ENCODE data around the gene USP47. TPM values are rescaled to one million over a fixed set of nuclear protein-coding genes. Genes with fewer than 3 reads are reported as not detected.
A peak's percentile ranks its signal among the peaks of the same experiment; 100 is the strongest.

Gene USP47
- total RNA-seq, 1 donor from 2014 or later = 46.1 TPM

DNA sequence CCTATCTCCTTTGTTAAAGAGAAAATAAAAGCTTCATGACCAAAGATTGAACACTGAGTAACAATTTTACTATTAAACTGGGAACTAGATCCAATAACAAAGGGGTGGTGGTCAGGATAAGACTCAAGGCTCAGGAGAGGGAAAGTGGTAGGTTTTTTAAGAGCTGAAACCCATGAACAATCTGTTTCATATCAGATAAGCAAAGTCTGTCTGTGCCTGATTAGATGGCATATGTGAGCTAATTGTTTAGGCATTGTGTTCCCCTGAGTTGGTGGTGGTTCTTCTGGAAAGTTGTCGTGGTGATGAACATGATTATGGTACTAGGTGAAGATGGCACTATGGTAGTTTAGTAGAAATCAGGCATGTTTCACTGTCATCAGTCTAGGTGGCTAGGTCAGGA lies 24.4 kb downstream of the USP47 start:
- H3K9me3 Mint-ChIP-seq (ENCODE audit: unreplicated experiment) = peaks cover 13% of the 10 kb centered on the region
- no peak overlapping the region for H3K4me3 Mint-ChIP-seq (ENCODE audit: unreplicated experiment)
- H3K36me3 Mint-ChIP-seq (ENCODE audit: unreplicated experiment) = peaks cover 17% of the 10 kb centered on the region
- H3K4me1 Mint-ChIP-seq (ENCODE audit: unreplicated experiment) = peaks cover 26% of the 10 kb centered on the region
- TF ChIP-seq, protein P1, sequence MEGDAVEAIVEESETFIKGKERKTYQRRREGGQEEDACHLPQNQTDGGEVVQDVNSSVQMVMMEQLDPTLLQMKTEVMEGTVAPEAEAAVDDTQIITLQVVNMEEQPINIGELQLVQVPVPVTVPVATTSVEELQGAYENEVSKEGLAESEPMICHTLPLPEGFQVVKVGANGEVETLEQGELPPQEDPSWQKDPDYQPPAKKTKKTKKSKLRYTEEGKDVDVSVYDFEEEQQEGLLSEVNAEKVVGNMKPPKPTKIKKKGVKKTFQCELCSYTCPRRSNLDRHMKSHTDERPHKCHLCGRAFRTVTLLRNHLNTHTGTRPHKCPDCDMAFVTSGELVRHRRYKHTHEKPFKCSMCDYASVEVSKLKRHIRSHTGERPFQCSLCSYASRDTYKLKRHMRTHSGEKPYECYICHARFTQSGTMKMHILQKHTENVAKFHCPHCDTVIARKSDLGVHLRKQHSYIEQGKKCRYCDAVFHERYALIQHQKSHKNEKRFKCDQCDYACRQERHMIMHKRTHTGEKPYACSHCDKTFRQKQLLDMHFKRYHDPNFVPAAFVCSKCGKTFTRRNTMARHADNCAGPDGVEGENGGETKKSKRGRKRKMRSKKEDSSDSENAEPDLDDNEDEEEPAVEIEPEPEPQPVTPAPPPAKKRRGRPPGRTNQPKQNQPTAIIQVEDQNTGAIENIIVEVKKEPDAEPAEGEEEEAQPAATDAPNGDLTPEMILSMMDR (IDR thresholded peaks at IDR 0.05) = no peak
- no peak for DNase-seq (ENCODE audit: extremely low spot score, unreplicated experiment)
- H3K27me3 Mint-ChIP-seq (ENCODE audit: unreplicated experiment) = no peaks in the 10 kb centered on the region
- no peak overlapping the region for H3K27ac Mint-ChIP-seq (ENCODE audit: unreplicated experiment)

DNA sequence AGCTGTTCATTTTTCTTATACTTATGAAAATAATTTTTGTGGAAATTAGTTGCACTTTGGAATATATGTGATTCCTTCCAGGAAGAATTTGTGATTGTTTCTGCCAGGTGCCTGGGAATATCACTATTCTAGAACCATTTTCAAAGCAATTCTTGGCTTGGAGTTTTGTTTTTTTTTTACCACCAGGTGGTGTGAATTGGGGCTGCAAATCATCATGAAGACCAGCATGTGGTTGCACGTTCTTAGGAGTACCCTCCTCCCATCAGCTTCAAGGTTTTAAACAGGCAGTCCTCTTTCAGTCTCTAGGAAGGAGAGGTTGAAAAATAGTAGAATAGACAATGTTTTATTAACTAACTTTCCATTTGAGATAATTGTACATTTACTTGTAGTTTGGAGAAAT lies 25.9 kb downstream of the USP47 start:
- H3K27me3 Mint-ChIP-seq (ENCODE audit: unreplicated experiment) = no peaks in the 10 kb centered on the region
- H3K4me1 Mint-ChIP-seq (ENCODE audit: unreplicated experiment) = peaks cover 40% of the 10 kb centered on the region
- TF ChIP-seq, protein P1 (IDR thresholded peaks at IDR 0.05) = no peak
- H3K4me3 Mint-ChIP-seq (ENCODE audit: unreplicated experiment) = no peak overlapping the region
- DNase-seq (ENCODE audit: extremely low spot score, unreplicated experiment) = no peak
- no peak overlapping the region for H3K27ac Mint-ChIP-seq (ENCODE audit: unreplicated experiment)
- peaks cover 17% of the 10 kb centered on the region for H3K36me3 Mint-ChIP-seq (ENCODE audit: unreplicated experiment)
- peaks cover 13% of the 10 kb centered on the region for H3K9me3 Mint-ChIP-seq (ENCODE audit: unreplicated experiment)

DNA sequence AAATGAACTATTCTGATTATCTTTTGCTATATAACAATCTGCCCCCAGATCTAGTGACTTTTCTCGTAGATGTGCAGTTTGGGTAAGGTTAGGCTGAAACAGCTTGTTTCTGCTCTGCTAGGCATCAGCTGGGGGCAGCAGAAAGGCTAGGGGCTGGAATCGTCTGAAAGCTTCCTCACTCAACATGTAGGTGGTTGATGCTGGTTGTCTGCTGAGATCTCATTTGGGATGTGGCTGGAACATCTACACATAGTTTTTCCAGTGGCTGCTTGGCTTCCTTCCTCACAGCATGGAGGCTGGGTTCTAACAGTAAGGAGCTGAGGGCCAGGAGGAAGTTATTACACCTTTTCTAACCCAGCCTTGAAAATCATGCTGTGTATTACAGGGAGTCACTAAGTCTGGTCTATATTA lies 30.2 kb downstream of the USP47 start:
- H3K9me3 Mint-ChIP-seq (ENCODE audit: unreplicated experiment) = peaks cover 12% of the 10 kb centered on the region
- H3K27me3 Mint-ChIP-seq (ENCODE audit: unreplicated experiment) = no peaks in the 10 kb centered on the region
- peaks cover 21% of the 10 kb centered on the region for H3K36me3 Mint-ChIP-seq (ENCODE audit: unreplicated experiment)
- no peak overlapping the region for H3K4me3 Mint-ChIP-seq (ENCODE audit: unreplicated experiment)
- DNase-seq (ENCODE audit: extremely low spot score, unreplicated experiment) = no peak
- H3K4me1 Mint-ChIP-seq (ENCODE audit: unreplicated experiment) = peaks cover 36% of the 10 kb centered on the region
- TF ChIP-seq, protein P1 (IDR thresholded peaks at IDR 0.05) = no peak
- H3K27ac Mint-ChIP-seq (ENCODE audit: unreplicated experiment) = peak overlapping the region; percentile 65

DNA sequence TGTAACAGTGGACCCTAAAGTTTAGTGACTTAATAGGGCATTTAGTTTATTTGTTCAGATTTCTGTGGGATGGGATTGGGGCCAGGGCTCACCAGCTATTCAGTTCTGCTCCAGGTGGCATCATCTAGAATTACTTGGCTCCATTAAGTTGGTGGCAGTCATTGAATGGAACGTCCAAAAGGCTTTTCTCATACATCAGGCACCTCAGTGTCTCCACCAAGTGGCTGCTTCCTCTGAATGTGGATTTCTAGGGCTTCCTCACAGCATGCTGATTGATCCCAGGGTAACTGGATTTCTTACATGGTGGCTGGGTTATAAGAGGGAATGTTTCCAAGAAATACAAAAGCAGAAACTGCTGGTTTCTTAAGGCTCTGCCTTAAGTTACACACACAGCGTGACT lies 34.7 kb downstream of the USP47 start:
- no peak for DNase-seq (ENCODE audit: extremely low spot score, unreplicated experiment)
- Mint-ChIP-seq H3K4me1 (ENCODE audit: unreplicated experiment) (peaks cover 44% of the 10 kb centered on the region), H3K36me3 (ENCODE audit: unreplicated experiment) (peaks cover 10% of the 10 kb centered on the region), H3K4me3 (ENCODE audit: unreplicated experiment) (no peak overlapping the region), H3K27me3 (ENCODE audit: unreplicated experiment) (no peaks in the 10 kb centered on the region), H3K9me3 (ENCODE audit: unreplicated experiment) (no peaks in the 10 kb centered on the region), H3K27ac (ENCODE audit: unreplicated experiment) (no peak overlapping the region)
- TF ChIP-seq, protein P1 (IDR thresholded peaks at IDR 0.05) = peak; percentile 15

DNA sequence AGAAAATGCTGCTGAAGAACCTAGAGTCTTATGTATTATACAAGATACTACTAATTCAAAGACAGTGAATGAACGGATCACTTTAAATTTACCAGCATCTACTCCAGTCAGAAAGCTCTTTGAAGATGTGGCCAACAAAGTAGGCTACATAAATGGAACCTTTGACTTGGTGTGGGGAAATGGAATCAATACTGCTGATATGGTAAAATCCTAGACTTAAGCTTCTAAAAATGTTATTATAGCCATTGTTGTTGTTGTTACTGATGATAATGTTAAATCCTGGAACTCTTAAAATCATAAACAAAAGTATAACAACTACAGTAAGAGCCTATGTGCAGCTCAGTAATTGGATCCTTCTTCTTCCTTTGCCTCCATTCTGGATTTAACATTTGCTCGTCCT lies 38.4 kb downstream of the USP47 start:
- Mint-ChIP-seq H3K27me3 (ENCODE audit: unreplicated experiment) (no peaks in the 10 kb centered on the region), H3K9me3 (ENCODE audit: unreplicated experiment) (peaks cover 5% of the 10 kb centered on the region), H3K36me3 (ENCODE audit: unreplicated experiment) (peaks cover 24% of the 10 kb centered on the region), H3K4me1 (ENCODE audit: unreplicated experiment) (peaks cover 40% of the 10 kb centered on the region), H3K4me3 (ENCODE audit: unreplicated experiment) (no peak overlapping the region), H3K27ac (ENCODE audit: unreplicated experiment) (no peak overlapping the region)
- no peak for DNase-seq (ENCODE audit: extremely low spot score, unreplicated experiment)
- TF ChIP-seq, protein P1 (IDR thresholded peaks at IDR 0.05) = no peak
